CD4-positive, alpha-beta T cell treated with Interleukin-4 for 1 hour (primary cell): ENCODE data around the gene ANGPT4.

Source experiments
- DNase-seq, 2 donors: peaks; one replicate each; pipeline ENCODE4 v3.0.0-alpha.2; 2020 to 2022

ANGPT4 gene

GRCh38 chr20:934186-934840, 18.2 kb upstream of the ANGPT4 start:
- no peak for DNase-seq

GRCh38 chr20:933029-933428, 16.9 kb upstream of the ANGPT4 start:
- no peak for DNase-seq

GRCh38 chr20:931401-931800, 15.3 kb upstream of the ANGPT4 start:
- no peak for DNase-seq

DNA sequence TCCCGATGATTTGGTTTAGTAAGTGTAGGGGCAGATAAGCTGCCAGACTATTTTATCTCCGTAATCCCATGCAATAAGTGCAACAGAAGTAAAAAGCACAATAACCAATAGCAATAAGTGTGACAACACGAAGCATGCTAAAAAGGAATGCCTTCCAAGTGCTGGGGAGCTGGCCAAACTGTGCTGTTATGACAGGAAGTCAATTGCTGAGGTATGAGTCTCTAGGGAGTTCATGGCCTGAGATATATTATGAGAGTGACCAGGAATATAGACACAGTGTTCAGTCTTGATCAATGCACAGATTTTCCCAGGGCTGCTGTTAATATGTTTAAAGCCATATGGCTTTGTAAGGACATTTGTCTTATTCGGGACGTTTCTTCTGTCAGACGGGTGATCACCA, 10.5 kb upstream of the ANGPT4 start:
- DNase-seq, result no peak

DNA sequence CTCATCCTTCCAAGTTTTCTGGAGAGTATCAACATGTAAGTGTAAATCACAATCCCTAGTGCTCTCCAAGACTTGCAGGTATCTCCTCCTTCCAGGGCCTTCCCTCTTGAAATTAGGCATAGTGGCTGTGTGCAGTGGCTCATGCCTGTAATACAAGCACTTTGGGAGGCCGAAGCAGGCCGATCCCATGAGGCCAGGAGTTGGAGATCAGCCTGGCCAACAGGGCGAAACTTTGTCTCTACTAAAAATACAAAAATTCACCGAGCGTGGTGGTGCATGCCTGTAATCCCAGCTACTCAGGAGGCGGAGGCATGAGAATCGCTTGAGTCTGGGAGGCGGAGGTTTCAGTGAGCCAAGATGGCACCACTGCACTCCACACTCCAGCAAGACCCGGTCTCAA, 9.4 kb upstream of the ANGPT4 start:
- DNase-seq, result no peak

GRCh38 chr20:924639-925038, 8.5 kb upstream of the ANGPT4 start:
- no peak for DNase-seq

GRCh38 chr20:922781-923180, 6.6 kb upstream of the ANGPT4 start:
- no peak for DNase-seq

DNA sequence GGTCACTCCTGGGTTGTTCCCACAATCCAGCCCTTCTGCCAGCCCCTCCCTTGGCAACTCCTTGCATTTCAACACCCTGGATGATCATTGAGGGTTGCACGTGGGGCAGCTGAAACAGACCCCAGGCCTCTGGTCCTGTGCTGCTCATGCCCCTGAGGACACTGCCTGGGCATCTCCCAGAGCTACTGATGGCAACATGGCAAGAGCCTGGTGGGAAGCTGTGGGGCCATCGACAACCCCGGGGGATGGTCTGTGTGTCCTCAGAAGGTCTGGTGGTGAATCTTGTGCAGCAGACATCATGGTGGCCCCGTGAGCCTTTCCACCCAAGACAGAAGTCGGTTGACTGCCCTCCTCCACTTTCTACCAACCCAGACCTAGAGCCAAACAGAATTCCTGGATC, 4.9 kb upstream of the ANGPT4 start:
- DNase-seq, result no peak

DNA sequence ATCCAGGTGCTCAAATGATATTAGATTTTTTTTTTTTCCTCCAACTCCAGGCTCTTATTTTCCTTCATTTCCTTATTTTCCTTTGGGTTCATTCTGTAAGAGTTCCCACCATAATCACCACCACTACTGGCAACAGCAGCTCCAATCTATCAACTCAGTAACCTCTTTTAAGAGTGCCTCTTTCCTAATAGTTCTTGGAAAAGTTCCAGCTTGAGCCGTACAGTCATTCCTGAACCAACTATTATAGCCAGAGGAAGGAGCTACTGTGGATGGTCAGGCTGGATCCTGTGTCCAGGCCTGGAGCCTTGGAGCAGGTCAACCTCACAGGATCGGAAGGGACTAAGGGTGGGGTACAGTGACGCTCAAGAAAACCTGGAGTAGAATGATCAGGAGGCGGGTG, 4.2 kb upstream of the ANGPT4 start:
- DNase-seq, result no peak

DNA sequence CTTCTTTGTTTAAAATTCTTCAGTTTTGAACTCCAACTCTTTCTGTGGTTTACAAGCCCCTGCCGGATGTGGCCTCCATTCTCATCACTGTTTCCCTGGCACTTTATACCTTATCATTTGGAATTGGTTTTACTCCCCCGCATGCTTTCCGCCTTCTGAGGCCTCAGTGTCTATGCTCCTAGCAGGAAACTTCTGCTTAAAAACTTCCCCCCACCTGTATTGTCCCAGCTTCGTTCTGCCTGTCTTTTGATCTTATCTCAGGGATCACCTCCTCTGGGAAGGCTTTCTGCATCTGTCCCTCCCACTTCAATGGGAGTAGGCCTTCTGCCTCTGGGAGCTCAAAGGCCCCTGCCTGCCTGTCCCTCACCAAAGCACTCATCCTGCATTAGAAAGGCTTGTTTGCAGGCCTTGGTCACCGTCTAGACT, 3.4 kb upstream of the ANGPT4 start:
- no peak for DNase-seq

- no peak for DNase-seq
Observed at GRCh38 chr20:917416-917815, 1.3 kb upstream of the ANGPT4 start.

GRCh38 chr20:916825-917224, 691 bp upstream of the ANGPT4 start:
- DNase-seq, result no peak

DNA sequence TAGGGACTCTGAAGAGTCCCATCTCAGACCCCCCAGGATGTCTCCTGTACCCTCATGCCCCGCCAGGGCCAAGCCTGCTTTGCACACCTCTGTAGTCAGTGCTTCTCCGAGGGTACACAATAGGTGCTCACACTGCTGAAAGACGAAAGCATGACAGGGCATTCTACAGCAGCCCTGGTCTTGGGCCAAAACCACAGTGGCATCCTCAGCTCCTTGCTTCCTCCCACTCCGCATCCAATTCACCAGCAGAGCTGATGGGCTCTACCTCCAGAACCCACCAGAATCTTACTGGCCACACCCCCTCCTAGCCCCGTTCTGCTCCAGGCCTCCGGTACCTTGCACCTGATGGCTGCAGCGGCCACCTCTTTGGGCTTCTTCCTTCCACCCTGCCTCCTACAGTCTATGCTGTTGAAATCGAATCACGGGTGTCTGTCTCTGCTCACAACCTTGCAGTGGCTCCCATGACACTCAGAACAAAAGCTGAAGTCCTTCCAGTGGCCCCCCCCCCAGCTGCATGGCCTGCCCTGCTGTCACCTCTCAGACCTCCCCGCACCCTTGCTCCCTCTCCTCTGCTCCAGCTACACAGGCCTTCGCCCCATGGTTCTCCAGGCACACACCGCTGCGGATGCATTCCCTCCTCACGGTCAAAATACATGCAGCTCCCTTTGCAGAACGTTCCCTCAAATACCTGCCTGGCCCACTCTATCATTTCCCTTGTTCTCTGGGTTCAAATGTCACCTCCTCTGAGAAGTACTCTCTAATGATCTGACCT, 1.2 kb downstream of the ANGPT4 start:
- no peak for DNase-seq

GRCh38 chr20:913306-913849, 2.8 kb downstream of the ANGPT4 start:
- no peak for DNase-seq

DNA sequence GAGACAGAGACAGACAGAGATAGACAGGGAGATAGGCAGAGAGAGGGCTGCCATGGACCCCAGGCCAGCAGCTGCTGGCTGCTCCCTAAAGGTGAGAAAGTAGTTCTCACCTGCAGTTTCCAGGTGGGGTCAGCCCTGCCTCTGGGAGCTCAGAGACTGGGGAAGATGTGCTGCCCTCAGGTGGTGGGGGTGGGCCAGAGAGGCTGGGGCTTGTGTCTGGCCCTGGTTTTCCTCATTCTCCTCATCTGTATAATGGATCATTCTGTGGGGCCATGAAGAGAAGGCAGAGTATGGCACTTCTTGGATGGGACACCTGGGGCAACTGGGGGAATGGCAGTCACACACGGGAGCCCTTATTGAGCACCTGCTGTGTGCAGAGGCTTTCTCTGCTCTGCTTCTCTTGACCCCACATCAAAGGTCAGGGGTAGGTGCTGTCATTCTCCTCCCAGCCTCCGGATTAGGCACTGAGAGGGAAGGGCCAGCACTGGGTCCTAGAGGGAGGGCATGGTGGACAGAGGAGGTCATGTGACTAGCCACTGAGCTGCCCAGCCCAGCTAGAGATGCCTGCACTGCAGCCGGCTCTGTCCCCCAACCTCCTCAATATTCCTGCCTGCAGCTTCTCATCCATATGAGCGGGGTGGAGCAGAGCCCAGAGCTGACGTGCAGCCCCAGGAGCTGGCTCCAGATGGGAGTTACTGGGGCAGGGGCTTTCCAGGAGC, 4.1 kb downstream of the ANGPT4 start:
- no peak for DNase-seq

- DNase-seq, result no peak
Observed at GRCh38 chr20:910870-911770, 5.0 kb downstream of the ANGPT4 start.

GRCh38 chr20:910132-910869, 5.8 kb downstream of the ANGPT4 start:
- DNase-seq, result no peak

GRCh38 chr20:909641-910040, 6.5 kb downstream of the ANGPT4 start:
- no peak for DNase-seq

DNA sequence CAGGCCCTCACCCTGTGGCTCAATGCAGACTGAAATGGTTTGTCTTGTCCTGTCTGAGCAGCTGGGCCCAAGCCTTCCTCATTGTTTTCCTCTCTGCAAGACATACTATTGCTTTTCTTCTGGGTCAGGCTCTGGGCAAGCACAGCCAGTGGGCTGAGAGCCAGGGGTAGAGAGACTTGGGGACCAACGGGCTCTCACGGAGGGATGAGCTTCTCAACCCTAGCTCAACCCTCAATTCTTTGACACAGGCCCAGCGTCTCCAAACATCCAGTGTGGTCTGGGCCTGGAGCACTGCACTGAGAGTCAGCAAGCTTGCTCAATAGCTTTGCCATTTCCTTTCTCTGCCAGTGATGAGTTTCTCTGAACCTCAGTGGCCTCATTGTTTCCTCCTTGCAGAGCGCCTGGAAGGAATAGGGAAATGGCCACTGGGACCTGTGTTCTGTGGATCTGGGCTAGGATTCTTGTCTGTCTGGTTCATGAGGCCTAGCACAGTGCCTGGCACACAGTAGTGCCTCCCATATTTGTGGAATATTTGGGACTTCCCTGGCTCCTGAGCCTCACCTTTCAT, 9.3 kb downstream of the ANGPT4 start:
- no peak for DNase-seq

DNA sequence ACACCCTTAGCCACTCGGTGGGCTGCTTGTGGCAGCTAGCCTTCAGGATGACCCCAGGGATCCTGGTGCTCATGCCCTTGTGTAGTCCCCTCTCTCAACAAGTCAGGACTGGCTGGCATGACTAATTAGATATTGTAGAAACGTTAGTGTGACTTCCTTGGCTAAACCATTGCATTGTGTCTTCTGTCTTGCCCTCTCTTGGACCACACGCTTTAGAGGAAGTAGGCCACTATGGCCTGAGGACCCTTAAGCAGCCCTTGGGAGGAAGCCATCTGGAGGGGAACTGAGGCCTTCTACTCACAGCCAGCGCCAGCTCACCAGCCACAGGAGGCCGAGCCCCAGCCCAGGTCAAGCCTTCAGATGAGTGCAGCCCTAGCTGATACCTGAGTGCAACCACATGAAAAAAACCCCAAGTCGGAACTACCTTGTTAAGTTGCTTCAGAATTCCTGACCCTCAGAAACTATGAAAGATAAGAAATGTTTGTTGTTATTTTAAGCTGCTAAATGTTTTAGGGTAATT, 10.1 kb downstream of the ANGPT4 start:
- DNase-seq, result no peak

- DNase-seq, result peak in 1 of 2 donors; percentile 22
Observed at GRCh38 chr20:905396-905961, 10.7 kb downstream of the ANGPT4 start.
